Stimulated activated CD8-positive, alpha-beta memory T cell treated with anti-CD3 and anti-CD28 coated beads, Interleukin-7, amount 100 ng/mL, for 4 hours (primary cell): ENCODE data around the gene CSF2.
"Not testable (repeated sequence)": the region's sequence is repeated elsewhere in the genome, so short reads cannot be mapped to it uniquely, and the experiment has no call there.

Experiments used
- DNase-seq, 2 donors: peaks; one replicate each; pipeline ENCODE4 v3.0.0-alpha.2; 2020; ENCODE audit warnings: low read depth in 2 of 2

Gene CSF2

DNA sequence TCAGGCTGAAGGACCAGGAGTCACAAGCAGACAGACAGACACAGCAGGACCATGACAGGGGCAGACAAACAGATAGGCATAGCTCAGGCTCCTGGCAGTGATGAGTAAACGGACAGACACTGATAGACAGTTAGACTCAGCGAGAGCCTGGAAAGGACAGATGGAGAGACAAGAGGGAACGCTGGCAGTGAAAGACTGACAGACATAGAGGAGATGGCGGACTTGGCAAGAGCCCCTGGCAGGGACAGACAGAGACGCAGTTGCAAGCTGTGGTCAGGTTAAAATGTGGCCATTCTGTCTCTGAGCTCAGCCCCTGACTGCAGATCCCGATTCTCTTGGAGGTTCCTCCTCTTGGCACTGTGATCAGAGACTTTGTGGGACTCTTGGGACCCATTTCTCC, 13.6 kb downstream of the CSF2 start:
- DNase-seq: no peak

DNA sequence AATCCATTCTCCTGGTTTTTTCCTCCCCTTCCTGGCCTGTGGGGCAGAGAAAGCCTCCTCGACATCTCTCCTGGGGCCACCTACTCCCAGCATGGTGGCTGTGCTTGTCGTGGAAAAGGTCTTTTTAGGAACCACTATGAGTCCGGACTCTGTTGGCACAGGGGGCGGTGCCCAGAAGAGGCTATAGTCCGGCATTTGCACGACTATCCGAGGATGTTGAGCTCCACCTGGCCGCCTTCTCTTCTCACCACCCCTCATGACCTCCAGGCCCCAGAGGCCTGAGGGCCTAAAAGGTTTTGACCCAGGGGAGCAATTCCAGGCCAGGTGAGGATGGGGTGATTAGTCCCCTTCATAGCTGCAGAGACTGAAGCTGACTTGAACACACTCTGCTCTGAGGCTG, 14.1 kb downstream of the CSF2 start:
- DNase-seq: no peak

DNA sequence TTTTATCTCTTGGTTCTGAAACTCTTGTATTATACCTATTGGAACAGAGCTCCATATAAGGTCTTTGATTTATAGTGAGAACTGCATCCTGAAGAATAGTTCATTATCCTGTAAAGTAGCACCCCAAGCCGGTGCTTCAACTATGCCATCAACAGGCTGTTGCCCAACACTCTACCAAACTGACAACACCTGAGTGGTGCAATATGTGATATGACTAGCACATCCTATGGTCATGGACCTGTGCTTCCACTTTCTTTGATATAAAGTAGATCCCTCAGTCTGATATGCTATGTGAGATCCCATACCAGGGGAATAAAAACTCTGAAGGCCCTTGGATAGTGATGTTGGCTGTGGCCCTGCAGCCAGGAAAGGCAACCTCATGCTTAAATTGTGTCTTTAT, 15.8 kb downstream of the CSF2 start:
- DNase-seq: no peak

DNA sequence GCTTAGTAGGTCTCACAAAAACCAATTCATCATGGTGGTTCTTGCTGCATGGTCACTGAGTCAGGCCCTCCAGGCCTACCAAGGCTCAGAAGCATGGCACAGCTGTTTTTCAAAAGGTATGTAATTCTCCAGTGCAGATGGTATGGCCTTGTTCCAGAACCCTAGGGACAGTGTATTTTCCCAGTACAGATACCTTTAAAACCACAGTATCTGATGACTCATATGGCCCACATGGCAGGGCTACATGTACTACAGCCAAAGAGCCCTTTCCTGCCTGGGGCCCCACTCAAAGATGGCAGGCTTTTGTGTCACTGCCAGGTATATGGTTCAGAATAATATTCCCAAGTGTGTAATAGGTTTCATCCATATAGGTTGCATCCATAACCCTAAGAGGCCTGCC, 16.5 kb downstream of the CSF2 start:
- DNase-seq: no peak

DNA sequence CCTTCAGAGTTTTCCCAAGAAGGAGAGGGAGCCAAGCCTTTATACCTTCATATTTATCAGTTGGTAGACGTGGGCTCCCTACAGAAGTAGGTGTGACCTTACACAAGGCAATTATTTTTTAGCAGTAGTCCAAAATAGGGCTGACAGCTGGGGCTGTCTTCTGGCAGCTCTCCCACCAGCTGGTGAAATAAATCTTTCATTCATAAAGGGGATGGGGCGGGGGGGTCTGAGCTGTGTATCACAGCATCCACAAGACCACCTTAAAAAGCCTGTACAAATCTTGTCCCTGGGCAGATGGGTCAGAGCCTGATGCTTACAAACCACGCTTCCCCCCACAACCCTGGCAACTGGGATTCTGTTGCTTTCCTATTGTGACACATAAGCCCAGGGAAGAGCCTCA, 19.7 kb downstream of the CSF2 start:
- no peak for DNase-seq

DNA sequence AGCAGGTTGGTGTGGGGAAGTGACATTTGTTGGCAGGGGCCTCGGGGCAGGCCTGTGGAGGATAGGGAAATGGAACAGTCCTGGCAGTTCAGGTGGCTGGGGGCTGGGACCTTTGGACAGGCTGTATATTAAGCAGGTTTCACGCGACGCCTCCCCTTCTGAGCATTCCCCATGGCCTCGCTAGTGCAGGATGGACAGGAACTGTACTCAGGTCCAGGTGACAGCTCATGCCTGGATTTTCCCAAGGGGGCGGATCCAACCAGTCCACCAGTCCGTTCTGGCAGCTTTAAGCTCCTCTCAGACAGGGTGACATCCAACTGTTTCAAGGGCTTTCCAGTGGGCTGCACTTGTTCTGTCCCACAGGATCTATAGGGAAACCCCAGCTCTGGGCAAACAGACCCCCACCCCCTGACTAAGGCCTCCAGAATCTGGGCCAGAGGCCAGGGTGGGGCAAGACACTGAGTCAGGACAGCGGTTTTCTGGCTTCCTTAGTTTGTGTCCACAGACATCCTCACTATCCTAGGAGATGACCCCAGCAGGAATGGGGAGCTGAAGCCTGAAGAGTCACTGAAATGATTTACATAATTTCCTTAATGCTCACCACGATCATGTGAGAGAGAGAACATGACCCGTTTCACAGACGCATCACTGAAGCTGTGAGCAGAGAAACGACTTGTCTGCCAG, 20.9 kb downstream of the CSF2 start:
- no peak for DNase-seq

DNA sequence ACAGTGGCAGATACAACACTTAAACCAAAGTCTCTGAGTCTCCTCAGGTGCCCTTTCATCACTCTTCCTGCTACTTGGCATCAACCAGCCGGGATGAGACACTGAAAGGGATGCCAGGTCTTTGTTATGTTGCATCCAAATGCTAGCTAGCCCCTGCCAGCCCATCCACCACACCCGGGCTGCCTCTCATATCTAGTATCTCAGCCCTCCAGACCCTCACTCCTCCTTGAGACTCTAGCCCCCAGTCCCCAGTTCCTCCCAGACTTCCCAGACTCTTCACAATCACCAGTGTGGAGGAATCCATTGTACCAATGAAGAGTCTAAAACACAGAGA, 21.5 kb downstream of the CSF2 start:
- no peak for DNase-seq

DNA sequence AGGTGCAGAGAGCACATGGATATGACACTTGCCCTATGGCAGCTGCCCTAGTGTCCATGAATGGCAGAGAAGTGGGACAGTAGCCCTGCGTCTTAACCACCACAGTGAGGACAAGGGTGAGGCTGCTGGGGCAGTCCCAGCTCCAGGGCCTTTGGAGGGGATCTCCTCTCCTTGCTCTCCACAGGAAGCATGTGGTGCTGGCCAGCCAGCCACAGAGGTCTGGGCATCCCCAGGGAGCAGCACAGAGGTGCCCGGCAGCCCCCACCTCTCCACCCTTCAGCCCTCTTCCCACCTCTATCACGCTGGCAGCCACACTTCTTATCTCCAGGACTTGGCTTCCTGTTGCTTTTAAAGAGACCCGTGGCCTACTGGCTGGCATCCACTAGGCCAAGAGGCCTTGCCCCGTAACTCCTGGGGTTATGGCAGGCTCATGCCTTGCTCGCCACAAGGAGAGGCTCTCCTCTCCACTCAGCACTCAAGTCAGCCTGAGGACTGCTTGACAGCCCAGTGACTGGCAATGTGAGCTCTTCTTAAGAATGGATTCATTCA, 21.9 kb downstream of the CSF2 start:
- DNase-seq: no peak

DNA sequence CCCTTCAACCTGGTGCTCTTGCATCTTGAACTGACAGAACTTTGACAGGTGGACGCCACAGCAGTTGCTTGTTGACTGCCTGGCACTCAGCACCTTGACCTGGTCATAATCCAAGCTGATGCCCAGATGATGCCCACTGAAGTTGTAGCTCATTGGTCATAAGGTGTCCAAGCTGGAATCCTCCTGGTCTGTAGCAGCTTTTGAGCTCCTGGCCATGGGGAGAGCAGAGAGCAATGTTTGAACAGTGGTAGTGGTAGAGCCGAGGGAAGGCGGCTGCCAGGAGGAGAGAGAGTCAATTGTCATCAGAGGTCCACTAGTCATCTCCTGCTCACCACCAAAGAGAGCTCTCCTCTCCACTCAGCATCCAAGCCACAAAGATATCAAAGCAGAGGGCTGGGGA, 23.3 kb downstream of the CSF2 start:
- DNase-seq: no peak

DNA sequence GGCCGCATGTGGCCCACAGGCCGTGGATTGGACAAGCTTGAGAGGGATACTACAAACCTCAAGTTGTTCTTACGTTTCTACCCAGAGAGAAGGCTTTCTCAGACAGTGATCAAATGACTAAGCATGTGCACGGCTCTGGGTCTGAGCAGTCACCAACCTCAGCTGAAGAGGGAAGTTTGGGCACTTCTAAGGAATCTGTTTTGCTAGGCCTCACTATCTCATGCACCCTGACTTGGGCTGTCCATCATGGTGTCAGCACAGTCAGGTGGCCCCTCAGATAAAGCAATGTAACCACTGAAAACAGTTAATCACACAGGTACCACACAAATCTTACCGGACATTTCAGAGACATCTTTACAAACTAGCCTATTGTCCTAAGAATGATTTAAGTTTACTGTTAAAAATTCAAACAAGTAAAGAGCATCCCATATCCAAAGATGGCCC, 24.6 kb downstream of the CSF2 start:
- DNase-seq: no peak

DNA sequence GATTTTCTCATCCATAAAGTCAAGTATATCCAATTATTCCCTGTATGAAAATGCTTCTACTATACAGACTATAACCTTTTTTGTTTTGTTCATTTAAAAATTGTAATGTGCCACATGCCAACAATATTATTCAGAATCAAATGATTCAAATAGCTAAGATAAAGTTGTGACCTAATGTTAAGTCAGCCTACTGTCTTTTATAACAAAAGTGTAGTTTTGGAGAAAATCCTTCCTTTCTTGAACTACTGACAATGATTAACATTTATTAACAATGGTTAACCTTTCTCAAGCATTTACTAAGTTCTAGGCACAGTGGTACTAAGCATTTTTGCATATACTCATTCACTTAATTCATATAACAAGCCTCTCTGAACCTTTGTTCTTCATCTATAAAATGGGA, 25.0 kb downstream of the CSF2 start:
- DNase-seq: no peak

DNA sequence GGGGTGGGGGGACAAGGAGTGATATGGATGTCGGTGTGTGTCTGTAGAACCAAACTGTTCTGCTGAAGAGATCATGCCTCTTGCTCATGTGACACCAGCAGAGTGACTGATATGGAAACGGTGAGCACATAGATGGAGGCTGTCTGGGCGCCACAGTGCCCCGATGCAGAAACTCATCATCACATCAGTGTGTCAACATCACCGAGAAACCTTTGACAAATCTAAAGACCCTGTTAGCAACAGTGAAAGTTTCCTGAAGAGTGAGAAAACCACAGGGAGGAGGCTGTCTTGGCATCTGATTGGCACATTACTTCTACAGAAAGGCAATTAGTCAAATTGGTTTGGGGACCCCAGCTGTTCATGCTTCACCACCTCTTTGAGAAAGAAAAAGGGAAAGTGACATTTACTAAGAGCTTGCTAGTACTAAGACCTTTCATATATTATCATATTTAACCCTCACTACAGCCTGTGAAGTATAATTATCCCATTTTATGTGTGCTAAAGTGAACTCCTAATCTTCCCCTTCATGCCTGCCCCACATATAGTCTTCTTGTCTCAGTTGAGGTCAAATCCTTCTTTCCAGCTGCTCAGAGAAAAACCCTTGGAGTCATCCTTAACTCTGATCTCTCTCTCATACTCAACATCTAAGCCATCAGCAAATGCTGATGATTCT, 25.6 kb downstream of the CSF2 start:
- peak; percentile 62 to 66 for DNase-seq

DNA sequence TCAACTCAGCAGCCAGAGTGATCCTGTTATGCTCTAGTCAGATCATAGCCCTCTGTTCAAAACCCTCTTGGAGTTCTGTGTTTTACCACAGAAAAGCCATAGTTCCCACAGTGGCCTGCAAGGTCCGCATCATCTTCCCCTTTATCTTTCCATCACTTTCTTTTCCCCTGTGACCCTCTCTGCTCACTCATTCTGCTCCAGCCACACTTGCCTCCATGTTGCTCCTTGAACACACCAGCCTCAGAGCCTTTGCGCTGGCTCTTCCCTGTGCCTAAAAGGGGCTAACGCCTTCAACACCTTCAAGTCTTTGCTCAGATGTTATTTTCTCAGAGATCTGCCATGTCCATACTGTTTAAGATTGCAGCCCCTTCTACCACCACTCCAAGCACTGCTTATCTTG, 26.3 kb downstream of the CSF2 start:
- DNase-seq: no peak

DNA sequence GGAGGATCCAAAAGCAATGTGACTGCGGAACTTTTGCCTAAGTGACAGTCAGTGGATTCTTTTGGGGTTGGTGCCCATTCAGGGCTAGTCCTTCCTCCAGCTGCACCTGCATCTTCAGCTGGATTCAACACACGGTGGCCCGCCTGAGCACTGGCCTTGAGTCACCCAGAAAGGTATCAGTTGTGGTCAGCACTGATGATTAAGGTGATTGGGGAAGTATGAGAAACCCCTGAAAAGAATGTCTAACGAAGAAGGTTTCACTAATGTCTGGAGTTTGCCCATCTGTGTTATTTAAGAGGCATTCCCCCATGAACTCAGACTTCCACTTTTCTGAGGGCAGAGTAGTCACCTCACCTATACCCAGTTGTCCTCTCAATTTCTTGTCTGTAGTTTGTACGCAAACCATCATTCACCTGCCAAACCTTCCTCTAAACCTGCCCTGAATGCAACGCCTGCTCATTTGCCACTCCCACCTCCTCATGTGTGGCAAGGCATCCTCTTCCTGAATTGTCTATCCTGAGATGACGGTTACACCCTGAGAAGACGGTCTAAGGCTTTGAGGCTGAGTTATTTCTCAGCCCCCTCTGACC, 27.2 kb downstream of the CSF2 start:
- no peak for DNase-seq

DNA sequence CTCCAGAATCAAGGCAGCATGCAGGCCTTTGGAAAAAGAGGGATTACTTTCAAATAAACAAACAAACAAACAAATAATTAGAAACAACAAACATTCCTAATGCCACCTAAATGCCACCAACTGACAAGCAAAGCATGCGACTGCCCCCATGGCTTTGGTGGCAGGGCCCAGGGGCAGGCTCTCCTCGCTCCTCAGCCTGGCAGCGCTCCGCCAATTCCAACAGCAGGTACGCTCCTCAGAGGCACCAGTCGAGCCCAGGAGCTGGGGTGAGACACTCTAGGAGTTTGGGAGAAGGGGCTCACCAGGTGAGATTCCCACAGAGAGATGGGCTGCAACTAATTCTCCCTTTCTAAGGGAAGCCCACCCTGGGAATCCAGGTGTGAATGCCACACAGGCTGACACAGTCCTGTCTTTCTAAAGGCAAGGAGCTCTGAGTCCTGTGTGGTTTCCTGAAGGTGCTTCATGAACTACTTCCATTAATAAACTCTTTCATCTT, 27.8 kb downstream of the CSF2 start:
- DNase-seq: no peak

DNA sequence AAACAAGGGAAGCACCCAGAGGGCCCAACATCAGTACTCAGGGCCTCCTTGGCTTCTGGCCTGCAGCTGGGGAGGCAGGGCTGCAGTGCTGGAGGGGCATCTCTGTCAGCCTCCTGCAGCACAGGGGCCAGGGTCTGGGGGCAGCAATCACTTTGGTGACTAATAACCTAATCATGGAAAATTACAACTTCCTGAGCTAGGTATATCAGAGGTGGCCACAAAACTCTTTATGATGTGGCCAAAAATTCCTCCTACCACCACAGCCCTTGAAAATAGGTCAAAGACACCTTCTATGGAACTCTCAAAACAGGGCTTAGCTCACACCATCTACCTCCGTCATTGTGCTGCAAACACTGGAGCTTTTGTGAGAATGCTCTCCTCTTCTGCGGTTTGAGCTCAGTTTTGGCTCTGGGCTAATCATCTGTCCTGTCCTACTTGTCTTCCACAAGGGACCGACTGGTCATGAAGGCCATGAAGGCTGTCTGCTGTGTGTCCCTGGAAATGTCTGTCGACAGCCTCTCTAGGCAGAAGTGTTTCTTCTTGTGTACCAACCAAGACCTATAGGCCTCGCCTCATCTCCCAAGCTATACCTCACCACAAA, 28.6 kb downstream of the CSF2 start:
- DNase-seq: peak; percentile 31 to 46

DNA sequence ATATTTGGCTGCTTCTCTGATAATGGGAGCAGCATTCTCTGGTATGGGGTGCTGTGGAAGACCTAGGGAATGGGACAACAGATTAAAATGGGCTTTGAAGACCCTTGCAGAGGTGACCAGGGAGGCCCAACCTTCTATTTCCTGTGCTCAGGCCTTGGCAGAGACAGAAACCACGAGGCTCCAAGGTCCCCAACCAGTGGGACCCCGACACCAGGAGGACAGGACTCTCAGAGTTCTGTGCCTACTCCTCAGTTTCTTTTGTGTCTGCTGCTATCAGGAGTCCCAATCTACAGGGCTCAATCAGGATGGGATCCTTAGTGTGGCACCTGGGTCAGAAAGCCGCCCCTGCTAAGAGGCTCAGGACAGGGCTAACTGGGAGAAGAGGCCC, 29.3 kb downstream of the CSF2 start:
- no peak for DNase-seq

DNA sequence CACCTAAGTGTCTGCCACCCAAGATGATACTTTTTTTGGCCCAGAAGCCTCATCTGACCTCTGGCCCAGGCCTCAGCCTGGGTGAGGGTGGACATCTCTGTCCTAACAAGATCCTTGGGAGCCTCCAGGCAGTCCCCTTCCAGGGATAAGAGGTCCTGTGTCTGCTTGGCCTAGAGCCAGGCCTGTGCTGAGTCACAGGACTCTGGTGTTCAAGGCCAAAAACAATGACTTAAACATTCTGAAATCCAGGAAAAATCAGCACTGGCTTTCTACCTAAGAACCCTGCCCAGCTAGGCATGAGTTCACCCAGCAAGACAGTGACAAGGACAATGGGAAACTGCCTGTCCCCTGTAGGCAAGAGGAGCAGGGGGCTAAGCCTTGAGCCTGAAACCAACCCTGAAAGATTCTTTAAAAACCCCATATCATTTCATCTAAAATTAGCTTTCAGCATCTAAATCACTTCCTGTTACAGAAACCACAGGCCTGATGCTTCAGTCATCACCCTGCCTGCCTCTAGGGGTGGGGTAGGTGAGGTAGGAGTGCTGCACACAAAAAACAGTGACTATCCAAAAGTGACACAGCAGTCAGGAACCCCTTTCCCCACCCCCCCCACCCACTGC, 29.9 kb downstream of the CSF2 start:
- peak; percentile 62 to 75 for DNase-seq

DNA sequence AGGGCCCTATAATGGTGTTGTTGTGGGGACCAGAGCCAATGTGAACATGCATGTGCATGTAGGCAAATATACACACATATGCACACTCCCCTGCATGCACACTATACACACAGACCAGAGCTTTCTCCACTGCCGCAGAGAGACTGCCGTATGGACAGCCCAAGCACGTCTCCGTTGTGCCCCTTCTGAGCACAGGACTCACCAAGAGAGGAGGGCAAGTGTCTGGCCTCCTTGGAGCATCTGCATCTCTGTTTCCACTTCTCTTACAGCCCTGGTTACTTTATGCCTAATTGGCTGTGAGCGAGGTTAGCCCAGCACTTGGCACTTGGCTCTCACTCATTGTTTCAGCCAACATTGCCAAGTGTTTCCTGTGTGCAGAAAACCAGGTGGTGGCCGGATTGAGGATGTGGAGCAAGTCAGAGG, 30.4 kb downstream of the CSF2 start:
- DNase-seq: no peak

DNA sequence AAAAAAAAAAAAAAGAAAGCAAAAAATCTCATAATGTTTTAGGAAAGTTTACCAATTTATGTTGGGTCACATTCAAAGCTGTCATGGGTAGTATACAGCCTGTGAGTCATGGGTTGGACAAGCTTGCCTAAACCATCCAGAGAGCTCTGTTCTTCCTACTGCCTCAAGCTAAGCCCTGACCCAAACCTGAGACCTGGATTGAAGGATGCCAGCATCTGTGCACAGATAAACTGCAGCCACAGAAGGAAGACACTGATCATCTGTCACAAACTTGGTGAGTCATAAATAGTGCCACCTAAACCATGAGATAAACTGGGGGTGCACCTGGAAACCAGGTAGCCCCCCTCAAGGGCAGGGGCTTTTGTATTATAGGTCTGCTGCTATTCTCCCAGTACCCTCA, 31.0 kb downstream of the CSF2 start:
- no peak for DNase-seq

DNA sequence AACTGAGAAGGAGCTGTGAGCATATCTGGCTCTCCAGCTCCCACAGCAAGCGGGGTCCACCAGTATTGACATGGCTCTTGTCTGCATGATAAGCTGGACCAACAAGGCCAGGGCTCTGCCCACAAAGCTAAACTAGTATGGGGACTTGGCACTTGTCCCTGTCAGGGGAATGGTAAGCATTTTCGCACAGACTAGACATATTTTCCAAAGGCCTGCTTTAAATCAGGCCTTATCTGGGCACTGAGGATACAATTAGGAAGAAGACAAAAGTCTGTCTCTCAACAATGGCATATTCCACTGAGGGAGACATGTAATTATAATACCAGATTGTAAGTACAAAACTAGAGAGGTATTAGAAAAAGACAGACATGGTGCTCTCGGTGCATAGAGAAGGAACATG, 32.1 kb downstream of the CSF2 start:
- DNase-seq: no peak

DNA sequence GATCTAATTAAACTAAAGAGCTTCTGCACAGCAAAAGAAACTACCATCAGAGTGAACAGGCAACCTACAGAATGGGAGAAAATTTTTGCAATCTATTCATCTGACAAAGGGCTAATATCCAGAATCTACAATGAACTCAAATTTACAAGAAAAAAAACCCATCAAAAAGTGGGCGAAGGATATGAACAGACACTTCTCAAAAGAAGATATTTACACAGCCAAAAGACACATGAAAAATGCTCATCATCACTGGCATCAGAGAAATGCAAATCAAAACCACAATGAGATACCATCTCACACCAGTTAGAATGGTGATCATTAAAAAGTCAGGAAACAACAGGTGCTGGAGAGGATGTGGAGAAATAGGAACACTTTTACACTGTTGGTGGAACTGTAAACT, 34.9 kb downstream of the CSF2 start:
- DNase-seq: not testable (repeated sequence)
